Smooth muscle cell (in vitro differentiated cells): ENCODE results near the gene DOK3. TPM values are rescaled to one million over a fixed set of nuclear protein-coding genes. Genes with fewer than 3 reads are reported as not detected.
A peak's percentile ranks its signal among the peaks of the same experiment; 100 is the strongest.

Source experiments
- DNase-seq: peaks from one replicate; lab custom pipeline; 2025; ENCODE audit not compliant: unreplicated experiment; lab: John Stamatoyannopoulos, UW
- H2AFZ ChIP-seq: fragments of 200-600 bp; sonication (generic); 2 replicates; pipeline ENCODE4 v1.6.0; 2016; ENCODE audit warnings: antibody characterized with exemption, low read depth, mild to moderate bottlenecking
- H3F3A ChIP-seq: fragments of 200-600 bp; sonication (generic); 2 replicates; pipeline ENCODE4 v1.6.0; 2017; ENCODE audit warnings: antibody characterized with exemption, low read depth
- H3K27ac ChIP-seq: fragments of 200-600 bp; sonication (generic); 2 replicates; pipeline ENCODE4 v1.5.1; 2016; ENCODE audit warnings: low read depth, mild to moderate bottlenecking
- H3K27me3 ChIP-seq: fragments of 200-600 bp; sonication (generic); 2 replicates; pipeline ENCODE4 v1.6.1; 2016; ENCODE audit warnings: low read depth, mild to moderate bottlenecking
- H3K36me3 ChIP-seq: fragments of 200-600 bp; sonication (generic); 2 replicates; pipeline ENCODE4 v1.5.1; 2016; ENCODE audit warnings: low read depth
- H3K4me1 ChIP-seq: fragments of 200-600 bp; sonication (generic); 2 replicates; pipeline ENCODE4 v1.5.1; 2016; ENCODE audit warnings: low read depth
- H3K4me2 ChIP-seq: fragments of 200-600 bp; sonication (generic); 2 replicates; pipeline ENCODE4 v1.6.0; 2016; ENCODE audit warnings: mild to moderate bottlenecking
- H3K4me3 ChIP-seq: fragments of 200-600 bp; sonication (generic); 2 replicates; pipeline ENCODE4 v1.5.1; 2016; ENCODE audit warnings: mild to moderate bottlenecking
- H3K79me2 ChIP-seq: fragments of 200-600 bp; sonication (generic); 2 replicates; pipeline ENCODE4 v1.6.0; 2016; ENCODE audit warnings: low read depth, mild to moderate bottlenecking
- H3K9ac ChIP-seq: fragments of 200-600 bp; sonication (generic); 2 replicates; pipeline ENCODE4 v1.6.0; 2016; ENCODE audit warnings: low read depth
- H3K9me3 ChIP-seq: fragments of 200-600 bp; sonication (generic); replicated peaks from 2 replicates; pipeline ENCODE4 v1.5.1; 2016; ENCODE audit warnings: low read depth
- H4K20me1 ChIP-seq: fragments of 200-600 bp; sonication (generic); 2 replicates; pipeline ENCODE4 v1.6.0; 2016; ENCODE audit warnings: low read depth
- WGBS: methylation state at CpG from one replicate; pipeline ENCODE4 v1.1.7; 2016; ENCODE audit warnings: low lambda C conversion rate; 5-methylcytosine and 5-hydroxymethylcytosine counted together
- polyA plus RNA-seq: library from polyadenylated mRNA; unstranded; fragments of >200 nt; fragmentation: Nextera tagmentation; extraction: Ambion mirVana; gene quantifications from 2 replicates; pipeline ENCODE4 v1.2.1, GENCODE V29; 2016
- total RNA-seq: library from RNA; depleted of rRNA; stranded (reverse); fragments of >200 nt; gene quantifications from 2 replicates; pipeline ENCODE4 v1.2.3, GENCODE V29; 2014
- TF ChIP-seq, protein P1 (sequence below): fragments of 200-600 bp; sonication (generic); IDR thresholded peaks from 2 replicates; pipeline ENCODE4 v1.5.1; 2017; ENCODE audit warnings: borderline replicate concordance, mild to moderate bottlenecking, antibody characterized with exemption; ENCODE audit not compliant: insufficient read depth, poor library complexity, severe bottlenecking

DOK3 gene
- total and polyA plus RNA-seq, 2 experiments from 2014 or later = 0.58 to 1.4 TPM

DNA sequence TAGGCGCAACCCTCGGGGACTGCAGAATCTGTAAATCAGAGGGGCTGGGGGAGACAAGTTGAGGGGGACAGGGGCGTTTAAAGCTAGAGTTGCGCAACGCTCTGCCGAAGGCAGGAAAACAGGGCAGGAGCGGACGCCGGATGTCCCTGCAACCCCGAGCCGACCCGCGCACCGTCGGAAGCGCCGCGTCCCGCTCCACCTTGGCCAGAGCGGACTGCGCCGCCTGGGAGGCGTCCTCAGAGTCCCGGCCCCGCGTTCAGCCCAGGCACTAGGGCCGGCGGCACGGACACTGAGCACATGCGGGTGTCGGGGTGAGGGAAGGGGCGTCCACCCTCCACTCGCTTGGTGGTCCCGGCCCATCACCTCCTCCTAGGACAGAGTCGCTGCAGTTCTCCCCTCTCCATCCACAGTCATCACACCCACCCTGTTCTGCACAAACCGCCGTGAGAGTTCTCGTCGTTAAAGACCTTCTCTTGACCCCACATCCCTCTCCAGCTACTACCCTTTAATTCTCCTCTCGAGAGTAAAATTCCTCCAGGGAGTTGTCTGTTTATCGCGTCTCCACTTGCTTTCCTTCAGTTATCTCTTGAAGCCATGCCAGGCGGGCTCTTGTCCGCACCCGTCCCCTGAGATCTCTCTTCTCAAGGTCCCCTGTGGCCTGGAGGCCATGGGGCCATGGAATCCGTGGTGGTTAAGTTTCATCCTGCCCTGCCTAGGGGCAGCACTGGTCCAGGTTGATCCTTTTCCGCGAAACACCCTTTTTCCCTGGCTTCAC is 11.4 kb downstream of the DOK3 start:
- Histone ChIP-seq H3K36me3 (no peaks in the 10 kb centered on the region), H3K4me2 (peak overlapping the region; percentile 83), H3K4me3 (peak overlapping the region; percentile 66), H3K27me3 (no peaks in the 10 kb centered on the region), H3K9ac (peak overlapping the region; percentile 14), H4K20me1 (peaks cover 13% of the 10 kb centered on the region), H3K79me2 (peaks cover 16% of the 10 kb centered on the region), H3K4me1 (peaks cover 43% of the 10 kb centered on the region), H2AFZ (no peak overlapping the region), H3K9me3 (no peaks in the 10 kb centered on the region), H3K27ac (peak overlapping the region; percentile 27), H3F3A (peaks cover 22% of the 10 kb centered on the region)
- TF ChIP-seq, protein P1, sequence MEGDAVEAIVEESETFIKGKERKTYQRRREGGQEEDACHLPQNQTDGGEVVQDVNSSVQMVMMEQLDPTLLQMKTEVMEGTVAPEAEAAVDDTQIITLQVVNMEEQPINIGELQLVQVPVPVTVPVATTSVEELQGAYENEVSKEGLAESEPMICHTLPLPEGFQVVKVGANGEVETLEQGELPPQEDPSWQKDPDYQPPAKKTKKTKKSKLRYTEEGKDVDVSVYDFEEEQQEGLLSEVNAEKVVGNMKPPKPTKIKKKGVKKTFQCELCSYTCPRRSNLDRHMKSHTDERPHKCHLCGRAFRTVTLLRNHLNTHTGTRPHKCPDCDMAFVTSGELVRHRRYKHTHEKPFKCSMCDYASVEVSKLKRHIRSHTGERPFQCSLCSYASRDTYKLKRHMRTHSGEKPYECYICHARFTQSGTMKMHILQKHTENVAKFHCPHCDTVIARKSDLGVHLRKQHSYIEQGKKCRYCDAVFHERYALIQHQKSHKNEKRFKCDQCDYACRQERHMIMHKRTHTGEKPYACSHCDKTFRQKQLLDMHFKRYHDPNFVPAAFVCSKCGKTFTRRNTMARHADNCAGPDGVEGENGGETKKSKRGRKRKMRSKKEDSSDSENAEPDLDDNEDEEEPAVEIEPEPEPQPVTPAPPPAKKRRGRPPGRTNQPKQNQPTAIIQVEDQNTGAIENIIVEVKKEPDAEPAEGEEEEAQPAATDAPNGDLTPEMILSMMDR = no peak
- 14% methylated on average over 36 of the region's 48 CpGs for WGBS
- no peak for DNase-seq

DNA sequence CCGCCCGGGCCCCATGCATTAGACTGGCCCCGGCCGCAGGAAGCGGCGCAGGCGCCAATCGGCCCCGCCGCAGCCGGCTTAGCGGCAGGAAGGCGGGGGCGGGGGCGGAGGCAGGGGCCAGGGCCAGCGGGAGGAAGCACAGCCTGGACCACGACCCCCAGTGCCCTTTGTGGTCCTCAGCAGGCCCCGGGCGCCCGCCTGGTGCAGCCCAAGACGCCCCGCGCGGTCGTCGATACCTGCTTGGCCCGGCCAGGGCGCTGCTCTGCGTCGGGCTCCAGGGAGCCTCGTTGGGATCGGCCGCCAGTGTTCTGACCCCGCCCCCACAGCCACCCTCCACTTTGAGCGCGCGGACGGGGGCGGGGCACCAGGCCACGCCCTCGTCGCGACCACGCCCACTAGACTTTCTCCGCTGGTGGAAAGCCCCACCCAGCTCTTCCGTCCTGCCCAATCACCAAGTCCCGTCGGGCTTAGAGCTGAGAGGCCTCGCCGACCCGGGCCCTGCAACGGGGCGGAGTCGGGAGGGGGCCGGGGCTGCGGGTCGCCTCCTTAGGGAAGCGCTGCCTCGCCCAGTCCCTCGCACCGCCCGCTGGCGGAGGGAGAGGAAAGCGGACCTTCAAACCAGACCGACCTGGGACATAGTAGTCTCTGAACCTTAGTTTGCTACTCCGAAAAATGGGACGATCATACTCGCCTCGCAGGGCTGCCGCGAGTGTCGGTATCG is 12.2 kb downstream of the DOK3 start, which contains the start of gene PDLIM7:
Gene PDLIM7 (minus strand): TSS at position 313 of the 721 bp plus-strand sequence. CDS start 1,092 bp downstream, outside the sequence.
- no peaks in the 10 kb centered on the region for H3K27me3 ChIP-seq
- H3F3A ChIP-seq = peaks cover 29% of the 10 kb centered on the region
- H3K9me3 ChIP-seq = no peaks in the 10 kb centered on the region
- WGBS = under 1% methylated on average over 46 of the region's 73 CpGs
- H3K4me1 ChIP-seq = peaks cover 43% of the 10 kb centered on the region
- peak within 1 kb of the TSS; percentile 90 for H3K9ac ChIP-seq
- peaks cover 20% of the 10 kb centered on the region for H4K20me1 ChIP-seq
- TF ChIP-seq, protein P1 = peak; percentile 7
- H3K27ac ChIP-seq = peak within 1 kb of the TSS; percentile 96
- H3K79me2 ChIP-seq = peaks cover 23% of the 10 kb centered on the region
- peak; percentile 92 for DNase-seq
- peak within 1 kb of the TSS; percentile 99 for H3K4me2 ChIP-seq
- H2AFZ ChIP-seq = no peak within 1 kb of the TSS
- H3K4me3 ChIP-seq = peak within 1 kb of the TSS; percentile 66
- H3K36me3 ChIP-seq = no peaks in the 10 kb centered on the region

DNA sequence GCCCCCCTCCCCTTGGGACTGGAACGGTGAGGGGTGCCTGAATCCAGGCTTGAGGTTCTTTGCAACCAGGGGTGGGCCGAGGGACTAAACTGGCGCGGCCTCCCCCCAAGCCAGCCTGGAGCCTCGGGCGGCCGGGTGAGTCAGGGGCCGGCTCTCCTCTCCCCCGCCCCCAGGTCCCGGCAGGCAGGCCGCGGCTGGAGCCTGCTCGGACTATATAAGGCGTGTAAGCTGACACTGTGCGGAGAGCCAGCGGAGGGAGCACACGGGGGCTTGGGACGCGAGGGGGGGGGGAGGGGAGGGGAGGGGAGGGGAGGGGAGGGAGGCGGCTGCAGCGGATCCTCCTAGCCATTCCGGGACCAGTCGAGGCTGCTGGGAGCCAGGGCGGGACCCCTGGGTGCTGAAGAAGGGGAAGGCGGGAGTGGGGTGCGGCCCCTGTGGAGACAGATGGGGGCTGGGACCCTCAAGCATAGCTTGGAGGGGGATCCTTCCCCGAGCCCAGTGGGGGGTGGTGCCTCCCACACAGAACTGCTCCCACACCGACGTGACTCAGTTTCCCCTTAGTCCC is 12.8 kb downstream of the DOK3 start:
- Histone ChIP-seq H3K27me3 (no peaks in the 10 kb centered on the region), H3K27ac (peak overlapping the region; percentile 96), H3K4me1 (peaks cover 43% of the 10 kb centered on the region), H3K9me3 (no peaks in the 10 kb centered on the region), H3K36me3 (no peaks in the 10 kb centered on the region), H3K9ac (peak overlapping the region; percentile 90), H3F3A (peaks cover 29% of the 10 kb centered on the region), H3K4me3 (peak overlapping the region; percentile 66), H3K4me2 (peak overlapping the region; percentile 99), H3K79me2 (peaks cover 29% of the 10 kb centered on the region), H2AFZ (no peak overlapping the region), H4K20me1 (peaks cover 27% of the 10 kb centered on the region)
- WGBS = 0% methylated on average over 9 of the region's 29 CpGs
- TF ChIP-seq, protein P1 = no peak
- peak; percentile 72 for DNase-seq
